Caco-2 (cell line): ENCODE results near the gene PAQR6. TPM values are rescaled to one million over a fixed set of nuclear protein-coding genes. Genes with fewer than 3 reads are reported as not detected.
A peak's percentile ranks its signal among the peaks of the same experiment; 100 is the strongest.

Source experiments
- BruUV-seq: library from RNA; stranded (reverse); fragments of 400-500 nt; replicated peaks from 2 replicates; lab custom pipeline; 2021; lab: Mats Ljungman, UMichigan
- CTCF ChIA-PET: fragments of 300-600 bp; sonication (Branson Sonifier 250); formaldehyde crosslinking; loops from one replicate; lab custom pipeline; 2022; ENCODE audit warnings: antibody characterized with exemption; lab: Charles Lee
- POLR2A ChIA-PET: fragments of 300-600 bp; sonication (Branson Sonifier 250); formaldehyde crosslinking; loops from one replicate; lab custom pipeline; 2022; ENCODE audit warnings: antibody characterized with exemption; lab: Charles Lee
- DNase-seq, 2 experiments: peaks; one replicate each; pipeline versions ENCODE4 v3.0.0 to v3.0.0-alpha.2; 2020 to 2022
- H3K27me3 ChIP-seq: replicated peaks from 2 replicates; pipeline ENCODE4 v1.6.0; 2011; ENCODE audit warnings: low read length; ENCODE audit not compliant: control insufficient read depth, insufficient read depth
- H3K36me3 ChIP-seq: 2 replicates; pipeline ENCODE4 v1.5.1; 2011; ENCODE audit warnings: low read length; ENCODE audit not compliant: control insufficient read depth, insufficient read depth
- H3K4me1 ChIP-seq: fragments of 250-450 bp; sonication (Bioruptor Pico); 2 replicates; pipeline ENCODE4 v1.5.1; 2020; ENCODE audit warnings: mild to moderate bottlenecking
- H3K4me3 ChIP-seq: 2 replicates; pipeline ENCODE4 v1.5.1; 2011; ENCODE audit warnings: low read depth, mild to moderate bottlenecking, control low read depth, low read length
- H3K9me3 ChIP-seq: fragments of 250-450 bp; sonication (Bioruptor Pico); 2 replicates; pipeline ENCODE4 v1.5.1; 2020; ENCODE audit warnings: mild to moderate bottlenecking, moderate library complexity
- H3K27ac Mint-ChIP-seq: one replicate; pipeline ENCODE4 v1.8.0; 2022; ENCODE audit warnings: mixed read lengths; ENCODE audit not compliant: unreplicated experiment
- H3K27me3 Mint-ChIP-seq: one replicate; pipeline ENCODE4 v1.8.0; 2022; ENCODE audit warnings: mixed read lengths; ENCODE audit not compliant: insufficient read depth, unreplicated experiment
- H3K36me3 Mint-ChIP-seq: one replicate; pipeline ENCODE4 v1.8.0; 2022; ENCODE audit warnings: mild to moderate bottlenecking, mixed read lengths; ENCODE audit not compliant: insufficient read depth, unreplicated experiment
- H3K4me1 Mint-ChIP-seq: one replicate; pipeline ENCODE4 v1.8.0; 2022; ENCODE audit warnings: low read depth, mixed read lengths; ENCODE audit not compliant: unreplicated experiment
- H3K4me3 Mint-ChIP-seq: one replicate; pipeline ENCODE4 v1.8.0; 2022; ENCODE audit warnings: mild to moderate bottlenecking, moderate library complexity, mixed read lengths; ENCODE audit not compliant: unreplicated experiment
- H3K9me3 Mint-ChIP-seq: one replicate; pipeline ENCODE4 v1.8.0; 2022; ENCODE audit warnings: mixed read lengths; ENCODE audit not compliant: unreplicated experiment
- CTCF ChIP-seq, 2 experiments: fragments of 200-600 bp in 1 of 2; IDR thresholded peaks; 1 replicate in 1 of 2; 2 replicates in 1 of 2; pipeline versions ENCODE4 v1.5.1 to v1.8.0; 2011 to 2022; ENCODE audit warnings: antibody characterized with exemption in 1 of 2, control low read depth in 1 of 2, inconsistent platforms in 1 of 2, low read depth in 1 of 2, low read length in 1 of 2, mild to moderate bottlenecking in 1 of 2, moderate library complexity in 1 of 2; ENCODE audit not compliant: insufficient read depth in 1 of 2, severe bottlenecking in 1 of 2, unreplicated experiment in 1 of 2
- intact Hi-C: fragments of 100-400 bp; cut with micrococcal nuclease; formaldehyde crosslinking; loops from one replicate; pipeline ENCODE4 v1.10.0; 2022; ENCODE audit not compliant: unreplicated experiment
- total RNA-seq: library from RNA; stranded (reverse); gene quantifications from 2 replicates; pipeline ENCODE4 v1.2.3, GENCODE V29; 2022

PAQR6 gene
- total RNA-seq, 1 experiment from 2014 or later = 4.1 TPM

- peaks cover 96% of the 10 kb centered on the region for H3K36me3 Mint-ChIP-seq
- Histone ChIP-seq H3K36me3 (peaks cover 9% of the 10 kb centered on the region), H3K27me3 (no peaks in the 10 kb centered on the region), H3K4me3 (no peak overlapping the region), H3K4me1 (no peaks in the 10 kb centered on the region), H3K9me3 (no peaks in the 10 kb centered on the region)
- BruUV-seq = no TSS peak
- CTCF ChIA-PET = no interaction called here
- no peaks in the 10 kb centered on the region for H3K9me3 Mint-ChIP-seq
- H3K4me3 Mint-ChIP-seq = no peak overlapping the region
- no peak for TF ChIP-seq CTCF (IDR thresholded peaks at IDR 0.05; ENCODE audit: insufficient read depth in 1 of 2, low read depth in 1 of 2, low read length in 1 of 2, severe bottlenecking in 1 of 2, unreplicated experiment in 1 of 2)
- no peak overlapping the region for H3K27ac Mint-ChIP-seq
- no peaks in the 10 kb centered on the region for H3K4me1 Mint-ChIP-seq
- no peaks in the 10 kb centered on the region for H3K27me3 Mint-ChIP-seq
- POLR2A ChIA-PET = no interaction called here
- intact Hi-C loops = no loop called here
- DNase-seq = no peak
Measured at GRCh38 chr1:156268336-156268735, 20.5 kb upstream of the PAQR6 start.

- ChIA-PET POLR2A (no interaction called here), CTCF (no interaction called here)
- peaks cover 88% of the 10 kb centered on the region for H3K36me3 Mint-ChIP-seq
- no peaks in the 10 kb centered on the region for H3K9me3 ChIP-seq
- peaks cover 9% of the 10 kb centered on the region for H3K36me3 ChIP-seq
- no peak overlapping the region for H3K27ac Mint-ChIP-seq
- H3K4me3 ChIP-seq = no peak overlapping the region
- H3K27me3 Mint-ChIP-seq = no peaks in the 10 kb centered on the region
- TF ChIP-seq CTCF (IDR thresholded peaks at IDR 0.05; ENCODE audit: insufficient read depth in 1 of 2, low read depth in 1 of 2, low read length in 1 of 2, severe bottlenecking in 1 of 2, unreplicated experiment in 1 of 2) = no peak
- TSS peak; percentile 62 for BruUV-seq
- no peak for DNase-seq
- no peaks in the 10 kb centered on the region for H3K27me3 ChIP-seq
- no peaks in the 10 kb centered on the region for H3K9me3 Mint-ChIP-seq
- H3K4me1 ChIP-seq = no peaks in the 10 kb centered on the region
- no peaks in the 10 kb centered on the region for H3K4me1 Mint-ChIP-seq
- no peak overlapping the region for H3K4me3 Mint-ChIP-seq
- intact Hi-C loops = no loop called here
Measured at GRCh38 chr1:156266051-156266450, 18.2 kb upstream of the PAQR6 start.

GRCh38 chr1:156263288-156263655, 15.4 kb upstream of the PAQR6 start:
- intact Hi-C loops = no loop called here
- Mint-ChIP-seq H3K9me3 (no peaks in the 10 kb centered on the region), H3K4me1 (no peaks in the 10 kb centered on the region), H3K4me3 (no peak overlapping the region), H3K36me3 (peaks cover 88% of the 10 kb centered on the region), H3K27me3 (no peaks in the 10 kb centered on the region), H3K27ac (no peak overlapping the region)
- Histone ChIP-seq H3K4me1 (no peaks in the 10 kb centered on the region), H3K36me3 (peaks cover 17% of the 10 kb centered on the region), H3K4me3 (no peak overlapping the region), H3K9me3 (no peaks in the 10 kb centered on the region), H3K27me3 (no peaks in the 10 kb centered on the region)
- POLR2A ChIA-PET = no interaction called here
- no peak for DNase-seq
- no peak for TF ChIP-seq CTCF (IDR thresholded peaks at IDR 0.05; ENCODE audit: insufficient read depth in 1 of 2, low read depth in 1 of 2, low read length in 1 of 2, severe bottlenecking in 1 of 2, unreplicated experiment in 1 of 2)
- no TSS peak for BruUV-seq
- CTCF ChIA-PET = no interaction called here
